ENCODE measurements around the gene RMND5B.
"Not testable (repeated sequence)": the region's sequence is repeated elsewhere in the genome, so short reads cannot be mapped to it uniquely, and the experiment has no call there.

Gene RMND5B

GRCh38 chr5:178123966-178124925, 6.6 kb upstream of the RMND5B start:
- TF ChIP-seq POLR2A (IDR thresholded peaks at IDR 0.05; ENCODE audit: extremely low read depth, insufficient read length) = no peak
- no peak for TF ChIP-seq MYC (IDR thresholded peaks at IDR 0.05; ENCODE audit: low read depth, low read length)
- TF ChIP-seq MAX (IDR thresholded peaks at IDR 0.05; ENCODE audit: low read depth, low read length) = no peak
- no peak for TF ChIP-seq CTCF (IDR thresholded peaks at IDR 0.05; ENCODE audit: low read depth, low read length)
- no peak overlapping the region for H3K4me3 ChIP-seq (ENCODE audit: low read depth, low read length)
- DNase-seq (ENCODE audit: low read depth) = no peak

GRCh38 chr5:178125253-178125906, 5.4 kb upstream of the RMND5B start:
- DNase-seq (ENCODE audit: low read depth) = no peak
- no peak for TF ChIP-seq MYC (IDR thresholded peaks at IDR 0.05; ENCODE audit: low read depth, low read length)
- no peak overlapping the region for H3K4me3 ChIP-seq (ENCODE audit: low read depth, low read length)

GRCh38 chr5:178126556-178126955, 4.3 kb upstream of the RMND5B start:
- TF ChIP-seq MYC (IDR thresholded peaks at IDR 0.05; ENCODE audit: low read depth, low read length) (no peak), CTCF (IDR thresholded peaks at IDR 0.05; ENCODE audit: low read depth, low read length) (no peak), POLR2A (IDR thresholded peaks at IDR 0.05; ENCODE audit: extremely low read depth, insufficient read length) (no peak), MAX (IDR thresholded peaks at IDR 0.05; ENCODE audit: low read depth, low read length) (no peak)
- no peak overlapping the region for H3K4me3 ChIP-seq (ENCODE audit: low read depth, low read length)
- no peak for DNase-seq (ENCODE audit: low read depth)

- not testable (repeated sequence) for H3K4me3 ChIP-seq (ENCODE audit: low read depth, low read length); DNase-seq (ENCODE audit: low read depth)
Observed at GRCh38 chr5:178127300-178128009, 3.4 kb upstream of the RMND5B start.

- TF ChIP-seq POLR2A (IDR thresholded peaks at IDR 0.05; ENCODE audit: extremely low read depth, insufficient read length) (no peak), MYC (IDR thresholded peaks at IDR 0.05; ENCODE audit: low read depth, low read length) (no peak), MAX (IDR thresholded peaks at IDR 0.05; ENCODE audit: low read depth, low read length) (no peak), CTCF (IDR thresholded peaks at IDR 0.05; ENCODE audit: low read depth, low read length) (no peak)
- no peak overlapping the region for H3K4me3 ChIP-seq (ENCODE audit: low read depth, low read length)
- no peak for DNase-seq (ENCODE audit: low read depth)
Observed at GRCh38 chr5:178129296-178129695, 1.5 kb upstream of the RMND5B start.

GRCh38 chr5:178130234-178130575, 609 bp upstream of the RMND5B start:
- peak overlapping the region; percentile 41 for H3K4me3 ChIP-seq (ENCODE audit: low read depth, low read length)

GRCh38 chr5:178131446-178131996, 707 bp downstream of the RMND5B start:
- H3K4me3 ChIP-seq (ENCODE audit: low read depth, low read length) = peak overlapping the region; percentile 70
- no peak for DNase-seq (ENCODE audit: low read depth)
- no peak for TF ChIP-seq MAX (IDR thresholded peaks at IDR 0.05; ENCODE audit: low read depth, low read length)
- 0 out of 2 replicates have a peak, but pooled peaks have one; percentile 22 for TF ChIP-seq MYC (IDR thresholded peaks at IDR 0.05; ENCODE audit: low read depth, low read length)

More at GRCh38 chr5:178130234-178130575, 609 bp upstream of the RMND5B start:
- DNase-seq (ENCODE audit: low read depth) = not testable (repeated sequence)
